HG03103 (cell line): ENCODE results near the gene RAB6D.
A peak's percentile ranks its signal among the peaks of the same experiment; 100 is the strongest.
"Not testable (repeated sequence)": the region's sequence is repeated elsewhere in the genome, so short reads cannot be mapped to it uniquely, and the experiment has no call there.

Source experiments
- ATAC-seq: cut with Tn5 transposase; IDR thresholded peaks from one replicate; pipeline ENCODE4 v1.9.1; 2021; ENCODE audit warnings: low read depth; ENCODE audit not compliant: unreplicated experiment

RAB6D gene

DNA sequence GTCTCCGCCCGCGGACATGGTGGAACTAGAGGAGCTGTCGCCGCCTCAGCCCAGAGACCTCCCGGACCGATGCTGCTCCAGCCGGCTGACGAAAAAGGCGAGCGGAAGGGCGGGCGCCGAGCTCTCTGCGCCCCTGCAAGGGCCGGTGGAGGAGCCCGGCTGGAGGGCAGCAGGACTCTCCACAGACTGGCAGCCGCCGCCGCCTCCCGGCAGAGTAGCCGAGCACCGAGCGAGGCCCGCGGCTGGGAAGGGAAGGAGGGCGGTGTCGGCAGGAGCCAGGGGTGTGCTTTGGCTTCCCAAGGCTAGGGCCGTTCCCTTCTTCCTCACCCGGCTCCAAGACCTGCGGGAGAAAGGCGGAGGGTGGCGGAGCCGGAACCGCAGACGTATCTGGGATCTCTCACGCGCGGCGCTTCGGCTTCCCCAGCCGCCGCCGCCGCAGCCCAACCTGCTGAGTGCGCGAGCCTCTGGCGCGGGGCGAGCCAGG is at the start of gene RAB6D:
Gene RAB6D, minus strand, starts transcription at position 466 of the 484 bp plus-strand sequence. Its CDS starts 448 bp downstream, at position 18.
- ATAC-seq: not testable (repeated sequence)

DNA sequence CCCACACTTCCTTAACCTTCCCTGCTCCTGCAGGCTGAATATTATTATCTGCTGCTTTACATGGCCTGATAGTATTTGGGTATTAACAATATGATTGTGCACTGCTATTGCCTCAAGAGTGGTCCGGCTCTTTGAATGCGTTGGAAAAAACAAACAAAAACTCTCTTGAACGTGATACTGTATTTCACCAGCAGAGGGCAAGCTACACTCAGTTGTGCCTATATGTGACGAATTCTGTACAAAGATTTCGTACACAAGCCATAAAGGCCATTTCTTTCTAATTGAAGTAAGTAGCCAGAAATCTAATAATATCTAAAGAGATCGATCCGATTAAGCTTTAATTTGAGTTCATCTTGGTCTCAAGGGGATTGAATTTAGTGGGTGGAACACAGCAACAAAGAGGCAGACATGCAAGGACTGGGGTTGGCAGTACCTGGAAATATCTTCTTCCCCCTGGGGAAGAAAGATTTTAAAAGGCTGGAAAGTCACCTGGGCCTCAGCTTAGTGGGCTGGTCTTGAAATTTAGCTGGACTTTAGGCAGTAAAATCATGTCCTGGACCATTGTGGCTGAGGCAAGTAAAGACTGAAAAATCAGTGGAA is 49.3 kb upstream of the RAB6D start:
- peak; percentile 66 for ATAC-seq

DNA sequence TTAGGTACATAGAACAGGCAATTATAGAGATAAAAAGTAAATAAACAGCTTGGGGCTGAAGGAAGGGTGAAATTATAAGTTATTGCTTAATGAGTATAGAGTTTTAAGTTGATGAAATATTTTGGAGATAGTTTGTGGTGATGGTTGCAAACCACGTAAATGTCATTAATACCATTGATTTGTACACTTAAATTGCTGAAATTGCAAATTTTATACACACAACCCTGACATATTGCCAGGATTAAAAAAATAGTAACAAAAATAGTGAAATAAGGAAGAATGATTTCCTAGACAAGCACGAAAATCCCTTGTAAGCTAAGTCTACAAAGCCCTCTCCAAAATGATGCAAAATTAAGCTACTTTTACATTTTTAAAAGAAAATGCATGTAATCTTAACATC is 46.2 kb upstream of the RAB6D start:
- ATAC-seq: no peak

DNA sequence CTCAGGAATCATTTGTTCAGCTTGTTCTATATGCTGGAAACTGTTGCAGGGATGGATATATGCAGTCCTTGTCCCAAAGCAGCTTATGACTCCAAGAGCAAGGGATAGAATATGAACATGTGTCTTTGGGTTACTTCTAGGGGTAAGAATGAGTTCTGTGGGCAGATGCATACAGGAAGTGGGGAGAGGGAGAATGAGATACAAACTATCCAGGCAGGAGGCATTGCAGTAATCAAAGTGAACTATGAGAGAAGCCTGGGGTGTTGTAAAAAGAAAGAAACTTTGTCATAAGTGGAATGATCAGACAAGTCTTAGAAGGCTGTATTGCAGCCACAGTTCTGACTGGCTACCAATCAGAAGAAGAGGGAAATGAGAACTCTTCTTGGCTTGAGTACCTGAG is 44.8 kb upstream of the RAB6D start:
- ATAC-seq: no peak

DNA sequence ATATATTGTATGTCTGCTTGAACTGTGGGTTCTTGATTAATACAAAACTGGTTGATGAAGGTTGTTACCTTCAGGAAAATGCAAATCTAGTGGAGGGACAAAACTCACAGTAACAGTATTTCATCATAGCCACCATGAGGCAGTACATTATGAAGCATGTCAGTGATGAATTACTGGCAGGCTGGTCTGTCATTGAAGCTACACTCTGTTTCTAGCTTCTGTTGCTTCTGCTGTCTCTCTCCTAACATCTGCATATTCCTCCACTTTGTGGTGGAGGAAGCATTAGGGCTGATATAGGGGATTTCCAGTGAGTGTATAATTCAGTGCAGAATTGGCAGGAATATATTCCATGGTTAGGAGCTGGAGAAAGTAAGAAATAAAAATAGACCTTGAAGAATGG is 44.2 kb upstream of the RAB6D start:
- no peak for ATAC-seq

DNA sequence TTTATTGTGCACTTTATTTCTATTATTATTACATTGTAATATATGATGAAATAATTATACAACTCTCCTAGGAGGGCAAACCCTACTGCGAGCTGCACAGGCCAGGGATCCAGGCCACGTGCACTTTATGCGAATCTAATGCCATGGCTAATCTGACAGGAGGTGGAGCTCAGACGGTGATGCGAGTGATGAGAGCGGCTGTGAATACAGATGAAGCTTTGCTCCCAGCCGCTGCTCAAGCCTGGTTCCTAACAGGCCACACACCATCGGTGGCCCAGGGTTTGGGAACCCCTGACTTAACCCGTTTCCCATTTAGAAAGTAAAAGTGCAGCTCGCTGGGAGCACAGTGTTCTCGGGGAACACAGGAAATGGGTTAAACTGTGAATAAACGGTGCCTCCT is 40.8 kb upstream of the RAB6D start:
- ATAC-seq: no peak

DNA sequence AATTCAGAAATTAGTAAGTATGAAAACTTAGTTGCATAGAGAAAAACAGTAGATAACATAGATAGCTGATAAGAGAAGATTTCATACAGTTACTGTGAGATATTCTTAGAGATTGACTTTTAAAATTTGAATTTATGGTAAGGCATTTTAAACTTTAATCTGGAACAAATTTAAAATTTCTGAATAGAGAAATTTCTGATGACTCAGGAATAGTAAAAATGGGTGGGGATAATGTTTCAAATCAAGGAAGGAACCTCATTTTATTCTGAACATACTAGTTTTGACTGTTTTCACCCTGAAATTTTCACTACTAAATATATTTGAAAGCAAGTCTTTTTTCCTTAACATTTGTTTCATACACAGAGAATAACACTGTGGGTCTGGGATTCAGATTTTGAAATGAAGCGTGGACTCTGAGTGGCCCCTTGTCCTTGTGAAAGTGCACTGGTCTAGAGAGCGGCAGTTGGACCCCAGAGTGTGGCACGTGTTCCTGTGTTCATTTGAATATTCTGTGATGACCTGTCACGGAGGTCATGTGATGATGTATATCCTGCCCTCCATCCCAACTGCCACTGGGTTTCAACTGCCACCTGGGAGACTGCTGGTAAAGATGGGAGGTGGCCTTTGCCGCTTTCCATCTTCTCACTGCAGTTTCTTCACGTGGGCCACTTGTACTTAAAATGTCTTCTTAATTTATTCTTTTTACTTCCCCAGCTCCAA is 38.5 kb upstream of the RAB6D start:
- no peak for ATAC-seq

DNA sequence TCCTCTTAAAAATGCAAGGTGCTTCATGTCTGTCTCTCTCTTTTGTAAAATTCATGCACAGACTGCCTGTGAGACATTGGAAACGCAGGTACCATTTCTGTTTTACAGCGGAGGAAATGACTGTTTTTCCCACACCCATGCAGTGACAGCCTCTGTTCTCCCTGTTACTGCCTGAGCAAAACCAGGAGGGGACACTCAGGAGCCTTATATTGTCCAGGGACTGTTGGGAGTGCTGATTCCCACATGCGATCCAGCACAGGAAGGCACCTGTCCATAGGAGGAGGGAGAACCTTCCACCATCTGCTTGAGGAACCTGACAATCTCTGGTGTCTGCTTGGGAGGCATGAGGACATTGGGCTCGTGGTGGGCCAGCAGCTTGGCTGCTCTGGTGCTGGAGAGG is 36.9 kb upstream of the RAB6D start:
- no peak for ATAC-seq

DNA sequence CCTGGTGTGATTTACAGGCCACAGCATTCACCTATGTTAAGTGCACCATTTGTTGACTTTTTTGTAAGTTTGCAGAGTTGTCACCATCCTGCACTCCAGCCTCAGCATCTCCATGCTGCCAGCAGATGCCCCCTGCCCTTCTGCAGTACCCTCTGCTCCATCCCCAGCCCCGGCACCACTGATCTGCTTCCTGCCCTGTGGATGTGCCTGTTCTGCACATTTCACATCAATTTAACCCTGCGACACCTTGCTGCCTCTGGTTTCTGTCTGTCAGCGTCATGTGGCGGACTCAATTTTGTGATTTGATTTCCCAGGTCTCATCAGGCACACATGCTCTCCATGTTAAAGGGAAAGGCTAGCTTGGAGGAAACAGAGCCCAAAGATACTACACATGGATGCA is 36.5 kb upstream of the RAB6D start:
- ATAC-seq: not testable (repeated sequence)

DNA sequence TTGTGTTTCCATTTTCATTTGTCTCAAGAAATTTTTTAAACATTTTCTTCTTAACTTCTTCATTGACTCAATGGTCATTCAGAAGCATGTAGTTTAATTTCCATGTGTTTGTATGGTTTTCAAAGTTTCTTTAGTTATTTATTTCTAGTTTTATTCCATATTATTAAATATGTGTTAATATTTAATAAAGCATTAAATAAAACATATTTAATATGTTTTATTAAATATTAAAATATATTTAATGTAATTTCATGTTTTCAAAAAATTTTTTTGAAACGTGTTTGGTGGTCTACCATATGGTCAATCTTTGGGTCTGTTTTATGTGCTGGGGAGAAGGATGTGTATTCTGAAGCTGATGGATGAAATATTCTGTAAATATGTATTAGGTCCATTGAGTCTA is 32.2 kb upstream of the RAB6D start:
- not testable (repeated sequence) for ATAC-seq

DNA sequence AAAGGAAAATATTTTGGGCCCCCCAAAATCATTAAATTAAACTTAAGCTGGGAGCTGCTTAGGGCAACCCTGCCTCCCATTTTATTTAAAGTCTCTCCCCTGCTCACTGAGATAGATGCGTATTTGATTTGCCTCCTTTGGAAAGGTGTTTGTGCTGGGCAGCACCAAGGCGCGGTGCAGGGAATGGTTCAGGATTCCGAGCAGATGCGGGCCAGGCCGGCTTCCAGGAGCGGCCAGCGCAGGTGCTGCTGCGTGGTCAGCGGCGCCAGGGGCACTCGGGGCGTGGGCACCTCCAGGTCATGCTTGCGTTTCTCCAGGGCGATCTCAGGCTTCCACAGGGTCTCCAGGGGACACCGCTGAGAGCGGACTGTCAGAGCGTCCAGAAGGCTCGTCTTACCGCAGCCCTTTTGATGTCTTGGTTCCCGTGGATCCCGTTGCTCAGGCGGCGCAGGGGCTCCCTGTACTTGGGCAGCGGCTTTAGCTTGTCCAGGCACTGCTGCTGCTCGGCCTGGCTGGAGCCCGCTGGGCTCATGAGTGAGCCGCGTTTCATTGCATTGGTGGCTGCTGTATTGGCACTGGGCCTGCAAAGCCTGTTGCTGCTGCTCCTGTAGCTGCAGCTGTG is 31.2 kb upstream of the RAB6D start:
- ATAC-seq: not testable (repeated sequence)

DNA sequence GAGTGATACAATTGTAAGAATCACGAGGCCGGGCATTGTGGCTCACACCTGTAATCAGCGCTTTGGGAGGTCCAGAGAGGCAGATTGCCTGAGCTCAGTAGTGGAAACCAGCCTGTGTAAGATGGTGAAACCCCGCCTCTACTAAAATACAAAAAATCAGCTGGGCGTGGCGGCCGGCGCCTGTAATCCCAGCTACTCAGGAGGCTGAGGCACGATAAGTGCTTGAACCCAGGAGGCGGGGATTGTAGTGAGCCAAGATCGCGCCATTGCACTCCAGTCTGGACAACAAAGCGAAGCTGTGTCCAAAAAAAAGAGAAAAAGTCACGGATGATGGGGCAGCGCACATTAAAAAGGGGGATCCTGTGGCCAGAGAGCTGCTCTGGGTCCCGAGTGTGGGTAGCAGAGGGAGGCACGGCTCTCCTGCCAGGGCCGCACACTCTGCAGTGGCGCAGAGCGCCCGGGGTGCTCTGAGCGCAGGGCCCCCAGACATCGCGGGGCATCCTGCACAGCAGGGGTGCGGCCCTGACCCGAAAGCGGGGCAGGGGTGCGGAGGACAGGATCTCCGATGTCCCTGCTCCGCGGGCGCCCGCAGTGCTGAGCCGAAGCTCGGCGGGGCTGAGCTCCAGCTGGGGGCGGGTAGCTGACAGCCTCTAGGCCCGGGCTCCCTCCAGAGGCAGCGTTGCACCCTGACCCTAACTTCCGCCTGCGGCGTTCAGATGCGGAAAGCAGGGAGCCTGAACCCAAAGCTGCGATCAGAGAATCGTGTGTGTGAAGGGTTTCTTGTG is 30.4 kb upstream of the RAB6D start:
- no peak for ATAC-seq

DNA sequence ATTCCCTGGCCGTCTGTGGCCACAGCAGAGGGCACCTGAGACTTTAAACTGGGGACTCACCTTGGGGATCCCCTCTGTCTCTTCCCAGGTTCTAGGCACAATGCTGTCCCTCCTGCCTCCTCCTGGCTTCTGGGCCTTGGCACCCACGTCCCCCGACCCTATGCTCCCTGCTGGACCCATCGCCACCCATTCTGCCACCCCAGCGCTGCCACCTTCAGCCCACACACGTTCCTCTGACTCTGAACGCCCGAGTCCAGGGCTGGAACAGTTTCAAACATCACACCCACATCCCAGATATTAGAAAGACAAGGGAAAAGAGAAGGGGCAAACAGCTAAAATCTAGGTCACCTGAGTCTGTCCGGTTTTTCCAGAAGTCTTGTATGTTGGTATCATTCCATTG is 28.0 kb upstream of the RAB6D start:
- ATAC-seq: not testable (repeated sequence)

DNA sequence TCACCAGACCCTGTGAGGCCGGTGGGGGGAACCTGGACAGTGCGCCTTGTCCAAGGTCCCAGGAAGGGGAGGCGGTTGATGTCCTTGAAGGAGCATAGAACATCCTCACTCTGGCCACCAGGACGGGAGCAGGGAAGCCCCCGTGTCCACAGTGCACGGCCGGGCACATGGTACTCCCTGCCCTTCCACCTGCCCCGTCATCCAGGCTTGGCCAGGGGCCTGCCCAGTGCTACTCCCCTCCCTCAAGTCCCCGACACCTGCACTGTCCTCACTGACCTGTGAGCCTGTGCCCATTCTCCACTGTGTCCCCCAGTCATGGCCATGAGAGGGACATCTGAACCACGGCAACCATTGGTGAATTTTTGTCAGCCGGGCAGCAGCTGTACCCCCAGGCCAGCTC is 27.5 kb upstream of the RAB6D start:
- not testable (repeated sequence) for ATAC-seq

DNA sequence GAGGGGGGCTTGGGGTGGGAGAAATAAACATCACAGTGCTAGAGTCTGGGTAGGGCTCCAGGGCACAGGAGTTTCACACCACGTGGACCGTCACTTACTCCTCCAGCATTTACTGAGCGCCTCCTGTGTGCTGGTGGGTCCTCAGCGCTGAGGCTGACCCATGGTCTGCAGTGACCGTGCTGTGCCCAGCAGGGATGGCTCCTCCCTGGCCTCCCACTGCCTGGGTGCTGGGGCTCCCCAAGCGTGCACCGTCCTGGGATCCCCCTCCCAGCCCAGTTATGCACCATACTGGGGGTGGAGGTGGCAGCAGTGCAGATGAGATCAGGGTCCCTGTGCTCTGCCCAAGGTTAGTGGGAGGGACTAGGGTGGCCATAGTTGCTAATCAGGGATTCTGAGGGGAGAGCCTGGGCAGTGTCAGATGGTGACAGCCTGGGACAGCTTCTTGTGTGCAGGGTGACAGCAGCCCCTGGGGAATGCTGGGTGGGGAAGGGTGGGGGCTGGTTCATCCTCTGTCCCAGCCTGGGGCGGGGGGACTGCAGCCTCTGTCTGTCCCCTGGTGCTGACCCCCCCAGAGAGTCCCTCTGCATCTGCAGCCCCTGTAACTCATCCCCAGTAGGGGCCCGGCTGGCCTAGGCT is 26.6 kb upstream of the RAB6D start:
- not testable (repeated sequence) for ATAC-seq

DNA sequence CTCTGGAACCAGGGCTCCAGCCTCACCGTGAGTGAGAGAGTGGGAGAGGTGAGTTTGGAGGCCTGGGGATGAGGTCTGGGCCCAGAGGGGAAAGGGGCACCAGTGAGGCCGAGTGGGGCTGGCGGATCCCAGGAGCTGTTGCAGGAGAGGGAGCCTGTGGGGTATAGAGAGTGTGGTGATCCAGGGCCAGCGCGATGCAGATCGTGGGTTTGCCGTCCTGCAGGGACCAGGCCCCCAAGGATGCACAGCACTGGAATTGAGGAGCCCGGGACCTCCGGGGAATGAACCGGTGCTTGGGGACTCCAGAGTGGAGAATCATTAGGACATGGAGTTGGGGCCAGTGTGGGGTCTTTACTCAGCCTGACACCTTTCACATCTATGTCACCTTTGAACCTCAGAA is 25.7 kb upstream of the RAB6D start:
- no peak for ATAC-seq

DNA sequence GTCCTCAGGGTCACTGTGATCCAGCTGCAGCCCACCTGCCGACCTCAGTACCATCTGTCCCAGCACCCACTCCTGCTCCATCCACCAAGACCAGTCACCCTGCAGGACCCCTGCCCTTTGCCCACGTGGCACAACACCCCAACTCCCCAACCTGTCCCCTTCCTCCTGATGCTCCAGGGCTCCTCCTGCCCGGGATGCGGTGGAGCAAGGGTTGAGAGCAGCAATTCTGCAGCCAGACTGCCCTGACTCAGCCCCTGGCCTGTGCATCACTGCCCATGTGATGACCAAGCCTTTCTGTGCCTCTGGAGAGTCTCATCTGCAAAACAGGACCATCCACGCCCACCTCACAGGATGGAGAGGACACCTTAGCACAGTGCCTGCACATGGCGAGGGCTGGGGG is 24.9 kb upstream of the RAB6D start:
- not testable (repeated sequence) for ATAC-seq

DNA sequence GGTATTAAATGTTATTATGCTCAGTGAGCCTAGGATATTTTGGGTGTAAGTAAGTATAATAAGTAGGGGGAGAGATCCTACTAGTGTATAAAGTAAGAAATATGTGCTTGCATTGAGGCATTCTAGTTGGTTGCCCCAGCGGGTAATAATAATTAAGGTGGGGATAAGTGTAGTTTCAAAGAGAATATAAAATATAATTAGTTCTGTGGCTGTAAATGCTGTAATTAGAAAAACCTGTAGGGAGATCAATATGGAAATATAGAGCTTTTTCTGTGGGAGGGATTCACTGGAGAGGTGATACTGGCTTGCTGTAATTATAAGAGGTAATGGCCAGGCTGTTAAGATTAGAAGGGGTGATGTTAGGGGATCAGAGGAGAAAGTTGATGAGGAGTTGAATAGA is 9.1 kb upstream of the RAB6D start:
- not testable (repeated sequence) for ATAC-seq

DNA sequence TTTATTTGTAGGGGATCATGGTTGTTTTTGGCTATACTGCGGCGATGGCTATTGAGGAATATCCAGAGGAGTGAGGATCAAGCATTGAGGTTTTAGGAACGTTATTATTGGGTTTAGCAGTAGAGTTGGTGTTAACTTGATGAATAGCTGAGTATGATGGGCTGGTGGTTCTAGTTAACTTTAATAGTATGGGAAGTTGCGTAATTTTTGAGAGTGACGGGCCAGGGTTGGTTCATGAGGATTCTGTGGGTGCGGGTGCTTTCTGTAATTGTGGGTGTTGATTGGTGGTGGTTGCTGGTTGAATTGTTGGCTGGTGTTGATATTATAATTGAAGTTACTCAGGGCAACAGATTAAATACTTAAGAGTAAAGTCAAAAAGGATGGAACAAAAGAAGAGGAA is 6.0 kb upstream of the RAB6D start:
- no peak for ATAC-seq

DNA sequence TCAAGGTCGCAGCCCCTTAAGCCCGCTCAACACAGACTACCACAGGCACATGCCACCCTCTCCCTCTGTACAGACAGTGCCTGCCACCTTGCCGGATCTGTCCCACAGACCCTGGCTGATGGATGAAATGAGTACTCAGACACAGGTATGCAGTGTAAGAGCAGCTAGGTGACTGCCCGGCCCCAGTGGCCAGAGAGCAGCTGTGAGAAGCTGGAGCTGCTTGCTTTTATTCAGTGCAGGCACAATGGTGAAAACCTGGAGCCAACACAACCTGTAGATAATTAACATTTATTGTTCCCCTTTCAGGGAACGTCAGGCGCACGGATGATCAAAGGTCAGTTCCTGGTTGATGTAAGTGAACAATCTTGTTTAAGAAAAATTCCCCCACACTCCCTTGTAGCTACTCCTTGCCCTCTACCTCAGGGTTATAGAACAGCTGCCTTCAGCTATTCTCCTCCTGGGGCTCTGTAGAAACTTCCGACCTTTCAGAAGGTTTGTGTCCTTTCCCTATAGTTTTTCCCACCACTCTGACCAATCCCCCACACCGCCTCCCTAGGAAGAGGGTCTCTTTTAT is 4.6 kb upstream of the RAB6D start:
- ATAC-seq: not testable (repeated sequence)
